ENCODE results near the gene DNAL1.

DNAL1 gene

GRCh38 chr14:73722581-73722980 is 77.8 kb downstream of the DNAL1 start:
- in situ Hi-C loops (cut with MboI; ENCODE audit: low sequenced_read_pairs): no loop called here

GRCh38 chr14:73723406-73723796 is 78.6 kb downstream of the DNAL1 start:
- in situ Hi-C loops (cut with MboI; ENCODE audit: low sequenced_read_pairs): no loop called here

DNA sequence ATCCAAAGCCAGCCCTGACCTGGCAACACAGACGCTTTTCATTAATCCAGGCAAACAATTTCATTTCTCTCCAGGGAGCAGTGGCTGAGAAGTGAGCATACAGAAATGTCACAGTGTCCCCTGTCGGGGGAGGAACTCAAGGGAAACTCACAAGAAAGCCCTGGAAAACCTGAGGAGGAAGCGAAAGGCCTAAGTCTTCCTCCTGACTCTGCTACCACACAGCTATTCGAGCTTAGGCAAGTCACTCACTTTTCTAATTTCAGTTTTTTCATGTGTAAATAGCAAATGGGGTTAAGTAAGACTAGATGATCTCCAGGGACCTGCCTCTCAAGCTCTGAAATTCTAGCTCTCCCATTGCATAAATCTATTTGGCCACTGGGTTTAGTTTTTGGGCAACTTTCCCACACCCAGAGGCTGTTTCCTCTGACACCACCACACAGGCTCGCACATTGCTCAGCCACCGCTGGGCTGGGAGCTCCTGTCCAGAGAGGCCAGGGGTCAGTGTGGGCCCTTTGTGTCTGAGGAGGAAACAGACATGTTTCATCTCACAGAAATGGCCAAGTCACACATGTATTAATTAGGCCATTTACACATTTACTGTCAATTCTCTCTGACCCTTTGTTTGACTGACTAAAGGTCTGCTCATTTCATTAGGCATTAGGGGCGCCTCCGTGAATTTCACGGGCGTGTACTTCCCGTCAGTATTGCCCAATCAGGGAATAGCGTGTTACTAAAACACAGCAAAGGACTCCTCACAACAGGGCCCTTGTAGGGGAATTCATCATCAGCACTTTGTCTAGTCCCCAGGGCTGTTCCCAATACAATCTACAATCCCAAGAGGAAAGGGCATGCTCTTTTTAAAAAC is 79.2 kb downstream of the DNAL1 start:
- in situ Hi-C loops (cut with MboI; ENCODE audit: low sequenced_read_pairs): no loop called here

- in situ Hi-C loops (cut with MboI; ENCODE audit: low sequenced_read_pairs): no loop called here
These were observed 79.9 kb downstream of the DNAL1 start for GRCh38 chr14:73724696-73725095.

DNA sequence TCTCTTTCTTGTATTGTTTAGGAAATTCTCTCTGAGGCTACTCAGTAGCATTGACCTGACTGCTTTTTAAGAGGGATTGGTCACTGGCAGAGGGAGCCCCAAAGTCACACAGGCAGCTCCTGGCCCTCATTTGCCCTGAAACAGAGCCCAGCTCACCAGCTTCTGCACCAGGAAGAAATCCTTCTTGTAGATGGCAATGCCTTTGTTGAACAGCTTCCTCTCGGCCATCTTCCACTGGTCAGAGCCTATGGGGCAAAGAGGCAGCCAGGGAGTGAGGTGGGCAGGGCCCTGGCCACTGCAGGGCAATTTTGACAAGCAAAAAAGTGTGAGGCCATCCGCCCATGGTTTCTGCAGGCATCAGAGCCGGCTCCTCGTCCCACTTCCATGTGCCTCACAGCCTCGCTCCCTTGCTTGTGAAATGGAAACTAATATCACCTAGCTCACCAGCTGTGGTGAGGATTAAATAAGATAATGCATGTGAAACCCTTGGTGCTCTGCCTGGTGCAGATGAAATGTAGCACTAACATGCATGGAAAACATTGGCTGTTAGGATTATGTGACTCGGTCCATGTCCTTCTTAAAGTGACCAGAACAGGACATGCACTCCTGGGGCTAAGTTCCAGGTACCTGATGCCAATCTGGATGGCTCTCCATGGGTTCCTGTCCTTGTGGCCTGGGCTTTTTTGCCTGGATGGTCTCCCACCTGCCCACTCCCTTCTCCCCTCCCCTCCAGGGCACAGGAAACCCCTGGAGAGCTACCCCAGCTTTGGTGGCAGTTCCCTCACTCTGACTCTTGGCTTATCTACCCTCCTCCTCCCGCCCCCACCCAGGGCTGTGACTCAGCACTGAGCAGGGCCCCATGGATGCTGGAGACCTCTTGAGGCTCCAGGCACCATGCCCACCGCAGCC is 80.6 kb downstream of the DNAL1 start:
- in situ Hi-C loops (cut with MboI; ENCODE audit: low sequenced_read_pairs): no loop called here

GRCh38 chr14:73726025-73726961 is 81.5 kb downstream of the DNAL1 start:
- in situ Hi-C loops (cut with MboI; ENCODE audit: low sequenced_read_pairs): no loop called here

GRCh38 chr14:73727166-73727565 is 82.4 kb downstream of the DNAL1 start:
- in situ Hi-C loops (cut with MboI; ENCODE audit: low sequenced_read_pairs): no loop called here

DNA sequence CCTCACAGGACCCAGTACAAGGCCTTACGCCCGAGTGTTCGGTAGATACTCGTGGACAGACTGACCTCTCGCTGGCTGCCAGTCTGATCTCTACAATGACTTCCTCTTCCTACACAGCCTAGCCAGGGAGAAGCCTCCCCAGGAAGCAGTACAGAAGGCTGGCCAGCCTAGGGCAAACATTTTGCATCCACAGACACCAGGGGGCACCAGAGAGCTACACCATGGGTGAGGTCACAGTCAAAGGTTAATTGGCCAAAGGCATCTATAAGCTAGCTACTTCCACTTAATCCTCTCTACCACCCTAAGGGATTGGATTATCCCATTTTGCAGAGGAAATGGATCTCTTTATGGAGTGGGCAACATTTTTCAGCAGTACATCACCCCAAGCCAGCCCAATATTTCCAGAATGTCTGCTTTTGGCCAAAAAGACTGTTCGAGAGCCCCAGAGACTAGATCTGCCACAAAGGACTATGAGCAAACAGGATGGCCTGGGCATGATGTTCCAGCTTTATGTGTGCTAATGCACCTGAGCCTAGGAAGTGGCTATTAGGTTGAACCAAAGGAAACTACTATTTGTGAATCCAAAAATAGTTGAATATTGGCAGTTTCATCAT is 84.0 kb downstream of the DNAL1 start:
- in situ Hi-C loops (cut with MboI; ENCODE audit: low sequenced_read_pairs): no loop called here

DNA sequence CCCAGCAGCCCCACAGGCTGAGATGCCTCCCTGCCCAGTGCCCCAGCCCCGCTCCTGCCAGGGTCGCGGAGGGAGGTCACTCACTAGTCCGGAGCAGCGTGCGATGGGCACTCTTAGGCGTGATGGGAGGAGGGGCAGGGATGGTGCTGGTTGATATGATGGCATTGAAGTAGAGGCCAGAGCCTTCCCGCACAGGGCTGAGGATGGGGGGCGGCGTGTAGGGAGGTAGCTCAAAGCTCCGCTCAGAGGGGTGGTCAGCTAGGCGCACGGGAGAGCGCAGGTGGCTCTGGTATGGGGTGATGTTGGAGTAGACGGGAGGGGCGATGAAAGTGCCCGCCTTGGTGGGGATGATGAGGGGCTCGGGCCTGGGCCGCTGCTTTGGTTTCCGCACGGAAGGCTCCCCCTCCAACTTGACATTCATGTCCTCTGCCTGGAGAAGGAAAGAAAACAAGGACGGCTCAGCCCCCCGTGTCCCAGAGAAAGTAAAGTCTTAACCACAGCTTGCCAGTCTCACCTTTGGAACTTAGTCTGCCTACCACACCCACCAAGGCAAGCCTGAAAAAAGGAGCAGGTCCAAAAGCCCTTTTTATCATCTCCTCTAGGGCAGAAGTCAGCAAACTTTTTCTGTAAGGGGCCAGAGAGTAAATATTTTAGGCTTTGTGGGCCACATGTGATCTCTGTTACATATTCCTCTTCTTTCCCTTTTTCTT is 84.9 kb downstream of the DNAL1 start:
- in situ Hi-C loops (cut with MboI; ENCODE audit: low sequenced_read_pairs): no loop called here

DNA sequence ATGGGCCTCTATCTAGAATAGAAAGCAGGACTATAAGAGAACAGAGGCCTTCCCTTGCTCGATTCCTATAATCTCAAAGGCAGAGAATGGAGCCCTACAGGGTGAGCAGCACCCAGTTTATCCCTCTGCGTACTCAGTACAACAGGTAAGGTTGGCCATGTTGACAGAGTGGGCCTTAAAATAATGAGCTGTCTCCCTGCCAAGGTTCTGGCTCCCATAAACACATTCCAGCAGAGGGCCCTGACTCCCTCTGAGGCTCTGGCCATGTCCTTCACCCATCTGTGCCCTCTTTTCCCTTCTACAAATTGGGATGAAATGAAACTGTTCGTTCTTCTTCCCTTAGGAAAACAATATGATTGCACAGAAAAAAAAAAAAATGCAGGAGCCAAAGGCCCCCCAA is 86.3 kb downstream of the DNAL1 start:
- in situ Hi-C loops (cut with MboI; ENCODE audit: low sequenced_read_pairs): no loop called here

DNA sequence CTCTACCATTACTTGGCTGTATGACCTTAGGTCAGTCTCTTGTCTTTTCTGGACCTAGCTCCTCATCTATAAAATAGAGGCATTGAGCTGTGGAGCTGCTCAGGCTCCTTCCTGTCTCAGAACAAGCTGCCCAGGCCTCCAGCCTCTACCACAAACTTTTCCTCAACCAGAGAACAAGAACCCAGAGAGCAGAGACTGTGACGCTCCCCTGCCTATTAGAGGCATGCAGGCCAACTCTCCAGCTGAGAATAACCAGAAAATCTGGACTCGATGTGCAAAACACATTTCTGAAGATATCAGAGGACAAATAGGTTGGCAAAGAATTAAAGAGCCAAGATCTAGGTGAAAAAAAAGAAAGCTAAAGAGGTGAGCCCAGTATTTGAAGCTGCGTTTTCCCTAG is 87.2 kb downstream of the DNAL1 start:
- in situ Hi-C loops (cut with MboI; ENCODE audit: low sequenced_read_pairs): no loop called here

- in situ Hi-C loops (cut with MboI; ENCODE audit: low sequenced_read_pairs): no loop called here
These were observed 92.1 kb downstream of the DNAL1 start for GRCh38 chr14:73736842-73737241.

- in situ Hi-C loops (cut with MboI; ENCODE audit: low sequenced_read_pairs): no loop called here
These were observed 93.9 kb downstream of the DNAL1 start for GRCh38 chr14:73738518-73739173.

DNA sequence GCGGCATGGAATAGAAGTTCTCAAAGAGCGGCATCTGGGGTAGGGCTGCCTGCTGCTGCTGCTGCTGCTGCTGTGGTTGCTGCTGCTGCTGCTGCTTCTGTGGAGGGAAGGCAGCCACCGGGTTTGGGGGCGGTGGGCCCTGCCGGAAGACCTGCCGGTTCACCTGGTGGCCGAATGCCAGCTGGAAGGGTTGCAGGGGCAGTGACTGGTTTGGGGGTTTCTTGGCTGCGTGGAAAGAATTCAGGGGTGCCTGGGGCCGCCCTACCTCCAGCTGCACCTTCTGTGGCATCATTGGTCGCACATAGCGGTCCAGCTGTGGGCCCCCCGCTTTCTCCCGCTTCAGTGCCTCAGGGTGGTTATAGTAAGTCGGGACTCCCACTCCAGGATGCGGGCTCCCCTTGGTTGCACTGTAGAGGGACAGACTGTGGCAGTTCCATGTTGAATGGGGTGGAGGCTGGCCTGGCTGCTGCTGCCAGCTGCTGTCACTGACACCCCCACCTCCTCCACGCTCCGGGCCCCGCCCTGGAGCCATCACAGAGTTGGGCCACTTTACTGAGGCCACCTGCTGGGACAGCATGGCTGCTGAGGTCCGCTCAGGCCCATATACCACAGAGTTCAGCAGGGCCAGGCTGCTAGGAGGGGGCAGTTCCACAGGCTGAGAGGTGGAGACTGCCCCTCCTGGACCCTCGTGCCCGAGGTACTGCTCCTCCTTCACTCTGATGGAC is 94.5 kb downstream of the DNAL1 start:
- in situ Hi-C loops (cut with MboI; ENCODE audit: low sequenced_read_pairs): no loop called here

- in situ Hi-C loops (cut with MboI; ENCODE audit: low sequenced_read_pairs): loop anchor here (10.0 kb wide), 1 partner anchor 85 kb away; no protein-coding TSS in a partner anchor
These were observed 95.3 kb downstream of the DNAL1 start for GRCh38 chr14:73739899-73740617.

GRCh38 chr14:73740618-73741326 is 96.0 kb downstream of the DNAL1 start:
- in situ Hi-C loops (cut with MboI; ENCODE audit: low sequenced_read_pairs): loop anchor here (10.0 kb wide), 1 partner anchor 84 kb away; no protein-coding TSS in a partner anchor

- in situ Hi-C loops (cut with MboI; ENCODE audit: low sequenced_read_pairs): loop anchor here (10.0 kb wide), 1 partner anchor 83 kb away; no protein-coding TSS in a partner anchor
These were observed 96.6 kb downstream of the DNAL1 start for GRCh38 chr14:73741386-73741875.

Data from HL-60/S4 treated with phorbol 12-myristate 13-acetate at 8.2 ng/mL for 4 days and 3 days (cell line).